GM12878 (cell line): ENCODE results near the gene RFWD3. TPM values are rescaled to one million over a fixed set of nuclear protein-coding genes. Genes with fewer than 3 reads are reported as not detected.
A peak's percentile ranks its signal among the peaks of the same experiment; 100 is the strongest.

Source experiments
- ATF7 ChIP-seq: fragments of 450-650 bp; IDR thresholded peaks from 2 replicates; pipeline ENCODE4 v1.6.1; 2016; ENCODE audit warnings: low read depth, mild to moderate bottlenecking
- ESRRA ChIP-seq: IDR thresholded peaks from 2 replicates; pipeline ENCODE4 v1.6.1; 2012; ENCODE audit warnings: mild to moderate bottlenecking, low read length, improper control_type of control experiment
- NBN ChIP-seq: fragments of 450-650 bp; IDR thresholded peaks from 2 replicates; pipeline ENCODE4 v1.6.1; 2016
- NFIC ChIP-seq: IDR thresholded peaks from 2 replicates; pipeline ENCODE4 v1.6.1; 2012; ENCODE audit warnings: low read depth, mild to moderate bottlenecking, inconsistent platforms, low read length, moderate library complexity
- NFYB ChIP-seq: IDR thresholded peaks from 2 replicates; pipeline ENCODE4 v1.6.1; 2011; ENCODE audit warnings: low read depth, mild to moderate bottlenecking, low read length, improper control_type of control experiment, moderate library complexity; ENCODE audit not compliant: insufficient read depth
- NR2C1 ChIP-seq: fragments of 450-650 bp; IDR thresholded peaks from 2 replicates; pipeline ENCODE4 v1.6.1; 2017; ENCODE audit warnings: antibody characterized with exemption, mild to moderate bottlenecking, moderate library complexity
- RAD51 ChIP-seq: fragments of 450-650 bp; IDR thresholded peaks from 2 replicates; pipeline ENCODE4 v1.6.1; 2016; ENCODE audit warnings: moderate library complexity, mild to moderate bottlenecking, inconsistent platforms
- RBBP5 ChIP-seq: fragments of 200-600 bp; sonication (generic); conservative IDR thresholded peaks from 2 replicates; pipeline ENCODE4 v1.6.1; 2016
- RFX5 ChIP-seq: IDR thresholded peaks from 2 replicates; pipeline ENCODE4 v1.6.1; 2011; ENCODE audit warnings: low read depth, low read length, improper control_type of control experiment
- polyA plus RNA-seq, 11 experiments: library from polyadenylated mRNA; depleted of rRNA in 4 of 11; unstranded in 6 of 11; stranded (reverse) in 5 of 11; fragments of >200 nt; fragmentation: Nextera tagmentation in 4 of 11; fragmentation: Illumina TruSeq in 1 of 11; extraction: Ambion mirVana in 4 of 11; extraction: Trizol in 1 of 11; gene quantifications; 1 replicate in 1 of 11; 2 replicates in 10 of 11; pipeline versions ENCODE4 v1.2.1 to v1.2.3, GENCODE V29; 2011 to 2016; ENCODE audit warnings: inconsistent platforms in 2 of 11, missing spikeins in 2 of 11, low read depth in 1 of 11
- total RNA-seq, 4 experiments: library from RNA; depleted of rRNA in 3 of 4; stranded (reverse); fragments of >200 nt in 3 of 4; fragmentation: Illumina TruSeq in 1 of 4; extraction: Trizol in 1 of 4; gene quantifications; 2 replicates each; pipeline versions ENCODE4 v1.2.1 to v1.2.3, GENCODE V29; 2013 to 2021
- TF ChIP-seq, protein P1 (sequence below): fragments of 450-650 bp; IDR thresholded peaks from 2 replicates; pipeline ENCODE4 v1.6.1; 2016; ENCODE audit warnings: mild to moderate bottlenecking
- TF ChIP-seq, protein P2 (sequence below), 3 experiments: IDR thresholded peaks in 2 of 3; conservative IDR thresholded peaks in 1 of 3; 2 replicates each; pipeline ENCODE4 v1.5.1; 2011; ENCODE audit warnings: low read depth in 3 of 3, low read length in 3 of 3, mild to moderate bottlenecking in 3 of 3, control low read depth in 2 of 3, moderate library complexity in 2 of 3, inconsistent platforms in 1 of 3, mixed read lengths in 1 of 3; ENCODE audit not compliant: control insufficient read depth in 2 of 3, insufficient read depth in 1 of 3; ENCODE audit errors: extremely low read depth in 1 of 3
- TF ChIP-seq, protein P3 (sequence below): IDR thresholded peaks from 2 replicates; pipeline ENCODE4 v1.6.1; 2012; ENCODE audit warnings: mild to moderate bottlenecking, low read depth, low read length
- TF ChIP-seq, protein P4 (sequence below): fragments of 450-650 bp; IDR thresholded peaks from 2 replicates; pipeline ENCODE4 v1.6.1; 2017; ENCODE audit warnings: low read depth, mild to moderate bottlenecking, moderate library complexity
- TF ChIP-seq, protein P5 (sequence below): fragments of 450-650 bp; IDR thresholded peaks from 2 replicates; pipeline ENCODE4 v1.6.1; 2017; ENCODE audit warnings: mild to moderate bottlenecking, moderate library complexity
- TF ChIP-seq, protein P6 (sequence below): IDR thresholded peaks from 2 replicates; pipeline ENCODE4 v1.6.1; 2011; ENCODE audit warnings: low read depth, low read length, improper control_type of control experiment, borderline replicate concordance

RFWD3 gene
- total and polyA plus RNA-seq, 10 of the 15 experiments (the other 5 are each of a cell fraction or from before 2014, with no cell fraction given): 10.7 to 78.5 (median 51.2) TPM

DNA sequence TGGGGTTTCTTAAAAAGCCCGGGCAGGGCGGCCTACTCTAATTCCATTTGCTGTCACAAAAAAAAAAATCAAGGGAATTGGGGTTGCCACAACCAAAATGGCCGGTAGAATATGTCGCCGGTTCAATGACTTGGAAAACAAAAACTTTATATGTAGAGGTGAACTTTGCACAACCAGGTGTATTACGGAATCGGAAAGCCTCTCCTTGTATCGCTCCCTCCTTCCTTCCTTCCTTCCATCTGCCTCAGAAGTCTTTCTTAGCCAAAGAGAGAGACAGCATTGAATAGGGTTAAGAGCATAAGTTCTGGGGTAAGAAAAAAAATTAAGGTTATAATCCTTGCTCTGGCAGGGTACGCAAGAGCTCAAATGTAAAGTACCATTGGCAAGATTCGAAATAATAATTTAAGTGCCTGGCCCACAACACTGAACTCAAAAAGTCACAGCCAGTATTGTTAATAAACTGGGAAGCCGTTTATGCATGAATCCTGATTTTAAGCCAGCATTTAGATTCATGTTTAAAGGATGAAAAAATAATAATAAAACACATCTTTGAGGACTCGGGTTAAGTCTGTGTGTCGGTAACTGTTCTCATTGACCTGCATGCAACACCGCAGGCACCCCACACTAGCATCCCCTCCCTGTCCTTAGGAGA lies 59.2 kb downstream of the RFWD3 start (continued):
- TF ChIP-seq ESRRA: no peak
- TF ChIP-seq, protein P1, sequence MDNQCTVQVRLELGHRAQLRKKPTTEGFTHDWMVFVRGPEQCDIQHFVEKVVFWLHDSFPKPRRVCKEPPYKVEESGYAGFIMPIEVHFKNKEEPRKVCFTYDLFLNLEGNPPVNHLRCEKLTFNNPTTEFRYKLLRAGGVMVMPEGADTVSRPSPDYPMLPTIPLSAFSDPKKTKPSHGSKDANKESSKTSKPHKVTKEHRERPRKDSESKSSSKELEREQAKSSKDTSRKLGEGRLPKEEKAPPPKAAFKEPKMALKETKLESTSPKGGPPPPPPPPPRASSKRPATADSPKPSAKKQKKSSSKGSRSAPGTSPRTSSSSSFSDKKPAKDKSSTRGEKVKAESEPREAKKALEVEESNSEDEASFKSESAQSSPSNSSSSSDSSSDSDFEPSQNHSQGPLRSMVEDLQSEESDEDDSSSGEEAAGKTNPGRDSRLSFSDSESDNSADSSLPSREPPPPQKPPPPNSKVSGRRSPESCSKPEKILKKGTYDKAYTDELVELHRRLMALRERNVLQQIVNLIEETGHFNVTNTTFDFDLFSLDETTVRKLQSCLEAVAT: no peak
- no peak for TF ChIP-seq NBN
- no peak for TF ChIP-seq RFX5
- TF ChIP-seq, protein P2, sequence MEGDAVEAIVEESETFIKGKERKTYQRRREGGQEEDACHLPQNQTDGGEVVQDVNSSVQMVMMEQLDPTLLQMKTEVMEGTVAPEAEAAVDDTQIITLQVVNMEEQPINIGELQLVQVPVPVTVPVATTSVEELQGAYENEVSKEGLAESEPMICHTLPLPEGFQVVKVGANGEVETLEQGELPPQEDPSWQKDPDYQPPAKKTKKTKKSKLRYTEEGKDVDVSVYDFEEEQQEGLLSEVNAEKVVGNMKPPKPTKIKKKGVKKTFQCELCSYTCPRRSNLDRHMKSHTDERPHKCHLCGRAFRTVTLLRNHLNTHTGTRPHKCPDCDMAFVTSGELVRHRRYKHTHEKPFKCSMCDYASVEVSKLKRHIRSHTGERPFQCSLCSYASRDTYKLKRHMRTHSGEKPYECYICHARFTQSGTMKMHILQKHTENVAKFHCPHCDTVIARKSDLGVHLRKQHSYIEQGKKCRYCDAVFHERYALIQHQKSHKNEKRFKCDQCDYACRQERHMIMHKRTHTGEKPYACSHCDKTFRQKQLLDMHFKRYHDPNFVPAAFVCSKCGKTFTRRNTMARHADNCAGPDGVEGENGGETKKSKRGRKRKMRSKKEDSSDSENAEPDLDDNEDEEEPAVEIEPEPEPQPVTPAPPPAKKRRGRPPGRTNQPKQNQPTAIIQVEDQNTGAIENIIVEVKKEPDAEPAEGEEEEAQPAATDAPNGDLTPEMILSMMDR (IDR thresholded peaks at IDR 0.05 in 2 of 3, conservative IDR thresholded peaks at IDR 0.05 in 1 of 3; ENCODE audit: control insufficient read depth in 2 of 3, extremely low read depth in 1 of 3, insufficient read depth in 1 of 3, low read depth in 3 of 3, low read length in 3 of 3): no peak
- peak; percentile 91 for TF ChIP-seq NR2C1
- TF ChIP-seq, protein P3, sequence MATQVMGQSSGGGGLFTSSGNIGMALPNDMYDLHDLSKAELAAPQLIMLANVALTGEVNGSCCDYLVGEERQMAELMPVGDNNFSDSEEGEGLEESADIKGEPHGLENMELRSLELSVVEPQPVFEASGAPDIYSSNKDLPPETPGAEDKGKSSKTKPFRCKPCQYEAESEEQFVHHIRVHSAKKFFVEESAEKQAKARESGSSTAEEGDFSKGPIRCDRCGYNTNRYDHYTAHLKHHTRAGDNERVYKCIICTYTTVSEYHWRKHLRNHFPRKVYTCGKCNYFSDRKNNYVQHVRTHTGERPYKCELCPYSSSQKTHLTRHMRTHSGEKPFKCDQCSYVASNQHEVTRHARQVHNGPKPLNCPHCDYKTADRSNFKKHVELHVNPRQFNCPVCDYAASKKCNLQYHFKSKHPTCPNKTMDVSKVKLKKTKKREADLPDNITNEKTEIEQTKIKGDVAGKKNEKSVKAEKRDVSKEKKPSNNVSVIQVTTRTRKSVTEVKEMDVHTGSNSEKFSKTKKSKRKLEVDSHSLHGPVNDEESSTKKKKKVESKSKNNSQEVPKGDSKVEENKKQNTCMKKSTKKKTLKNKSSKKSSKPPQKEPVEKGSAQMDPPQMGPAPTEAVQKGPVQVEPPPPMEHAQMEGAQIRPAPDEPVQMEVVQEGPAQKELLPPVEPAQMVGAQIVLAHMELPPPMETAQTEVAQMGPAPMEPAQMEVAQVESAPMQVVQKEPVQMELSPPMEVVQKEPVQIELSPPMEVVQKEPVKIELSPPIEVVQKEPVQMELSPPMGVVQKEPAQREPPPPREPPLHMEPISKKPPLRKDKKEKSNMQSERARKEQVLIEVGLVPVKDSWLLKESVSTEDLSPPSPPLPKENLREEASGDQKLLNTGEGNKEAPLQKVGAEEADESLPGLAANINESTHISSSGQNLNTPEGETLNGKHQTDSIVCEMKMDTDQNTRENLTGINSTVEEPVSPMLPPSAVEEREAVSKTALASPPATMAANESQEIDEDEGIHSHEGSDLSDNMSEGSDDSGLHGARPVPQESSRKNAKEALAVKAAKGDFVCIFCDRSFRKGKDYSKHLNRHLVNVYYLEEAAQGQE: no peak
- 0 out of 2 replicates have a peak, but pooled peaks have one; percentile 19 for TF ChIP-seq RBBP5
- TF ChIP-seq NFYB: no peak
- TF ChIP-seq NFIC: no peak
- no peak for TF ChIP-seq RAD51
- TF ChIP-seq, protein P4, sequence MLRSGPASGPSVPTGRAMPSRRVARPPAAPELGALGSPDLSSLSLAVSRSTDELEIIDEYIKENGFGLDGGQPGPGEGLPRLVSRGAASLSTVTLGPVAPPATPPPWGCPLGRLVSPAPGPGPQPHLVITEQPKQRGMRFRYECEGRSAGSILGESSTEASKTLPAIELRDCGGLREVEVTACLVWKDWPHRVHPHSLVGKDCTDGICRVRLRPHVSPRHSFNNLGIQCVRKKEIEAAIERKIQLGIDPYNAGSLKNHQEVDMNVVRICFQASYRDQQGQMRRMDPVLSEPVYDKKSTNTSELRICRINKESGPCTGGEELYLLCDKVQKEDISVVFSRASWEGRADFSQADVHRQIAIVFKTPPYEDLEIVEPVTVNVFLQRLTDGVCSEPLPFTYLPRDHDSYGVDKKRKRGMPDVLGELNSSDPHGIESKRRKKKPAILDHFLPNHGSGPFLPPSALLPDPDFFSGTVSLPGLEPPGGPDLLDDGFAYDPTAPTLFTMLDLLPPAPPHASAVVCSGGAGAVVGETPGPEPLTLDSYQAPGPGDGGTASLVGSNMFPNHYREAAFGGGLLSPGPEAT: 0 out of 2 replicates have a peak, but pooled peaks have one; percentile 5
- TF ChIP-seq, protein P5, sequence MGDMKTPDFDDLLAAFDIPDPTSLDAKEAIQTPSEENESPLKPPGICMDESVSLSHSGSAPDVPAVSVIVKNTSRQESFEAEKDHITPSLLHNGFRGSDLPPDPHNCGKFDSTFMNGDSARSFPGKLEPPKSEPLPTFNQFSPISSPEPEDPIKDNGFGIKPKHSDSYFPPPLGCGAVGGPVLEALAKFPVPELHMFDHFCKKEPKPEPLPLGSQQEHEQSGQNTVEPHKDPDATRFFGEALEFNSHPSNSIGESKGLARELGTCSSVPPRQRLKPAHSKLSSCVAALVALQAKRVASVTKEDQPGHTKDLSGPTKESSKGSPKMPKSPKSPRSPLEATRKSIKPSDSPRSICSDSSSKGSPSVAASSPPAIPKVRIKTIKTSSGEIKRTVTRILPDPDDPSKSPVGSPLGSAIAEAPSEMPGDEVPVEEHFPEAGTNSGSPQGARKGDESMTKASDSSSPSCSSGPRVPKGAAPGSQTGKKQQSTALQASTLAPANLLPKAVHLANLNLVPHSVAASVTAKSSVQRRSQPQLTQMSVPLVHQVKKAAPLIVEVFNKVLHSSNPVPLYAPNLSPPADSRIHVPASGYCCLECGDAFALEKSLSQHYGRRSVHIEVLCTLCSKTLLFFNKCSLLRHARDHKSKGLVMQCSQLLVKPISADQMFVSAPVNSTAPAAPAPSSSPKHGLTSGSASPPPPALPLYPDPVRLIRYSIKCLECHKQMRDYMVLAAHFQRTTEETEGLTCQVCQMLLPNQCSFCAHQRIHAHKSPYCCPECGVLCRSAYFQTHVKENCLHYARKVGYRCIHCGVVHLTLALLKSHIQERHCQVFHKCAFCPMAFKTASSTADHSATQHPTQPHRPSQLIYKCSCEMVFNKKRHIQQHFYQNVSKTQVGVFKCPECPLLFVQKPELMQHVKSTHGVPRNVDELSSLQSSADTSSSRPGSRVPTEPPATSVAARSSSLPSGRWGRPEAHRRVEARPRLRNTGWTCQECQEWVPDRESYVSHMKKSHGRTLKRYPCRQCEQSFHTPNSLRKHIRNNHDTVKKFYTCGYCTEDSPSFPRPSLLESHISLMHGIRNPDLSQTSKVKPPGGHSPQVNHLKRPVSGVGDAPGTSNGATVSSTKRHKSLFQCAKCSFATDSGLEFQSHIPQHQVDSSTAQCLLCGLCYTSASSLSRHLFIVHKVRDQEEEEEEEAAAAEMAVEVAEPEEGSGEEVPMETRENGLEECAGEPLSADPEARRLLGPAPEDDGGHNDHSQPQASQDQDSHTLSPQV: peak; percentile 99
- TF ChIP-seq, protein P6, sequence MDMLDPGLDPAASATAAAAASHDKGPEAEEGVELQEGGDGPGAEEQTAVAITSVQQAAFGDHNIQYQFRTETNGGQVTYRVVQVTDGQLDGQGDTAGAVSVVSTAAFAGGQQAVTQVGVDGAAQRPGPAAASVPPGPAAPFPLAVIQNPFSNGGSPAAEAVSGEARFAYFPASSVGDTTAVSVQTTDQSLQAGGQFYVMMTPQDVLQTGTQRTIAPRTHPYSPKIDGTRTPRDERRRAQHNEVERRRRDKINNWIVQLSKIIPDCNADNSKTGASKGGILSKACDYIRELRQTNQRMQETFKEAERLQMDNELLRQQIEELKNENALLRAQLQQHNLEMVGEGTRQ: no peak
- peak; percentile 65 for TF ChIP-seq ATF7
